Sigmoid colon (tissue), 4 donors: ENCODE data around the gene ADA.

Experiments
- EP300 ChIP-seq, 4 donors: sonication (generic); formaldehyde crosslinking; IDR thresholded peaks; one replicate each; pipeline ENCODE4 v1.6.1; 2017; ENCODE audit warnings: antibody characterized with exemption in 4 of 4
- POLR2A ChIP-seq, 2 donors: fragments of 450-650 bp; IDR thresholded peaks; one replicate each; pipeline ENCODE4 v1.6.1; 2016; ENCODE audit warnings: antibody characterized with exemption in 2 of 2, mild to moderate bottlenecking in 2 of 2, moderate library complexity in 2 of 2
- POLR2AphosphoS5 ChIP-seq, 4 donors: sonication (generic); formaldehyde crosslinking; IDR thresholded peaks; one replicate each; pipeline ENCODE4 v1.6.1; 2017; ENCODE audit warnings: antibody characterized with exemption in 4 of 4
- TF ChIP-seq, protein P1 (sequence below), 4 experiments: fragments of 450-650 bp in 3 of 4; fragments of 200-600 bp in 1 of 4; IDR thresholded peaks; one replicate each; pipeline ENCODE4 v1.5.1; 2016 to 2019; ENCODE audit warnings: antibody characterized with exemption in 4 of 4, mild to moderate bottlenecking in 3 of 4, moderate library complexity in 2 of 4

DNA sequence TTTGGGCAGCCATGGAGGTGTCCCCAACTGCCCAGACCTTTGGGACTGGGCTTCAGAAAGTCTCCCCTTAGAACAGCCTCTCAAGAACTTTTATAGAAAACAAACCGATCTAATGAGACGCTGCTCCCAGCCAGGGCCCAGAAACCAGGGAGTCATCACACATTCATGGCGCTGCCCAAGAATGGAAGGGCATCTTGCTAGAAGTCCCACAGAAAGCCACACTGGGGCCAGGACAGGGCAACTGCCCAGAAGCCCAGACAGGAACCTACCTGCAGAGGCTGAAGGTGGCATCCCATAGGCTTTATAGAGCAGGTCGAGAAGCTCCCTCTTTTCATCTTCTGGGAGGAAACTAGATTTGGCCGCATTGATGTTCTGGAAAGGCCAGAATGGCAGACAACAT, 31.5 kb downstream of the ADA start:
- TF ChIP-seq, protein P1, sequence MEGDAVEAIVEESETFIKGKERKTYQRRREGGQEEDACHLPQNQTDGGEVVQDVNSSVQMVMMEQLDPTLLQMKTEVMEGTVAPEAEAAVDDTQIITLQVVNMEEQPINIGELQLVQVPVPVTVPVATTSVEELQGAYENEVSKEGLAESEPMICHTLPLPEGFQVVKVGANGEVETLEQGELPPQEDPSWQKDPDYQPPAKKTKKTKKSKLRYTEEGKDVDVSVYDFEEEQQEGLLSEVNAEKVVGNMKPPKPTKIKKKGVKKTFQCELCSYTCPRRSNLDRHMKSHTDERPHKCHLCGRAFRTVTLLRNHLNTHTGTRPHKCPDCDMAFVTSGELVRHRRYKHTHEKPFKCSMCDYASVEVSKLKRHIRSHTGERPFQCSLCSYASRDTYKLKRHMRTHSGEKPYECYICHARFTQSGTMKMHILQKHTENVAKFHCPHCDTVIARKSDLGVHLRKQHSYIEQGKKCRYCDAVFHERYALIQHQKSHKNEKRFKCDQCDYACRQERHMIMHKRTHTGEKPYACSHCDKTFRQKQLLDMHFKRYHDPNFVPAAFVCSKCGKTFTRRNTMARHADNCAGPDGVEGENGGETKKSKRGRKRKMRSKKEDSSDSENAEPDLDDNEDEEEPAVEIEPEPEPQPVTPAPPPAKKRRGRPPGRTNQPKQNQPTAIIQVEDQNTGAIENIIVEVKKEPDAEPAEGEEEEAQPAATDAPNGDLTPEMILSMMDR (IDR thresholded peaks at IDR 0.05): no peak
- TF ChIP-seq POLR2AphosphoS5 (IDR thresholded peaks at IDR 0.05) (no peak), POLR2A (IDR thresholded peaks at IDR 0.05) (no peak), EP300 (IDR thresholded peaks at IDR 0.05) (no peak)
